ENCODE measurements around the gene NEURL3. TPM values are rescaled to one million over a fixed set of nuclear protein-coding genes. Genes with fewer than 3 reads are reported as not detected.

The NEURL3 gene
- total RNA-seq, 1 donor from 2014 or later: not detected

- Mint-ChIP-seq H3K4me3 (ENCODE audit: unreplicated experiment) (peak overlapping the region; percentile 3), H3K27ac (ENCODE audit: unreplicated experiment) (peak overlapping the region; percentile 98), H3K36me3 (ENCODE audit: low read depth) (no peaks in the 10 kb centered on the region), H3K4me1 (ENCODE audit: low read depth) (peaks cover 63% of the 10 kb centered on the region), H3K9me3 (ENCODE audit: low read depth) (no peaks in the 10 kb centered on the region), H3K27me3 (ENCODE audit: low read depth) (no peaks in the 10 kb centered on the region)
- no peak for DNase-seq (ENCODE audit: low spot score)
- no peak for TF ChIP-seq CTCF (IDR thresholded peaks at IDR 0.05)
These were observed 29.0 kb upstream of the NEURL3 start for GRCh38 chr2:96534141-96534540.

DNA sequence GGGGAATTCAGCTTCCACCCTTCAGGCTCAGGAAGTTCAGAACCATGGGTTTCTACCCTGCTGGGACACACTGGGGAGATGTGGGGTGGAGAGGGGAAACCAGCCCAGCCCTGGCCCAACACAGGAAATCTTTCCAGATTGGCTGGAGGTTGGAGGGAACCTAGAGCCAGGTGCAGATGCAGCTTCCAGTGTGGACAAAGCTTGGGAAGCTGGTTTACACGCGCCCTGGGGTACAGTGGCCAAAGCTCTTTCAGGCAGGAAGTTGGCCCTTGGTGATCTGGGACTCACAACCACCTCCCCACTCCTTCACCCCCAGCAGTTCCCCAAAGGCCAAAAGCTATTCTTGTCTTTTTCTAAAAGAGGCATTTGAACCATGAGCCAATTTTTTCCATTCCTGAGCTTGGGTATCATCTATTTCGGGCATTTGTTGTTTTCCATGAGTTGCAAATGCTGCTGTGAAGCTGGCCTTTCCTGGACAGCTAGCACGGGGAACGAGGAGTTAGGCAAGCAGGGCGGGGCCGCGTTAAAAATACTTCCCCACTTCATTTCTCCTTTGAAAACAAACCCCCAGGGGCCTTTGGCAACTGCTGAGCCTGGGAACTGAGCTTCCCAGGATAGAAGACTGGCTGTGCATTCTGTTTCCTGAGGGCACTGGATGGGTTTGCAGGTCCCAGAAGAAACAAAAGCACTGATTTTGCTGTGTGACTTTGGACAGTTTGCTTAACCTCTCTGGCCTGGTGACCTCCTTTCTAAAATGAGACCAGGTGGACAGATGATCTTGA is 28.3 kb upstream of the NEURL3 start:
- Mint-ChIP-seq H3K36me3 (ENCODE audit: low read depth) (no peaks in the 10 kb centered on the region), H3K27ac (ENCODE audit: unreplicated experiment) (peak overlapping the region; percentile 98), H3K4me3 (ENCODE audit: unreplicated experiment) (peak overlapping the region; percentile 3), H3K27me3 (ENCODE audit: low read depth) (no peaks in the 10 kb centered on the region), H3K9me3 (ENCODE audit: low read depth) (no peaks in the 10 kb centered on the region), H3K4me1 (ENCODE audit: low read depth) (peaks cover 63% of the 10 kb centered on the region)
- DNase-seq (ENCODE audit: low spot score): no peak
- no peak for TF ChIP-seq CTCF (IDR thresholded peaks at IDR 0.05)

- H3K4me1 Mint-ChIP-seq (ENCODE audit: low read depth): peaks cover 63% of the 10 kb centered on the region
- H3K27ac Mint-ChIP-seq (ENCODE audit: unreplicated experiment): peak overlapping the region; percentile 98
- H3K9me3 Mint-ChIP-seq (ENCODE audit: low read depth): no peaks in the 10 kb centered on the region
- no peak for TF ChIP-seq CTCF (IDR thresholded peaks at IDR 0.05)
- H3K4me3 Mint-ChIP-seq (ENCODE audit: unreplicated experiment): peak overlapping the region; percentile 40
- DNase-seq (ENCODE audit: low spot score): no peak
- H3K36me3 Mint-ChIP-seq (ENCODE audit: low read depth): no peaks in the 10 kb centered on the region
- H3K27me3 Mint-ChIP-seq (ENCODE audit: low read depth): no peaks in the 10 kb centered on the region
These were observed 27.6 kb upstream of the NEURL3 start for GRCh38 chr2:96532641-96533291.

- peaks cover under 1% of the 10 kb centered on the region for H3K27me3 Mint-ChIP-seq (ENCODE audit: low read depth)
- H3K36me3 Mint-ChIP-seq (ENCODE audit: low read depth): no peaks in the 10 kb centered on the region
- no peak for DNase-seq (ENCODE audit: low spot score)
- no peak for TF ChIP-seq CTCF (IDR thresholded peaks at IDR 0.05)
- peak overlapping the region; percentile 40 for H3K4me3 Mint-ChIP-seq (ENCODE audit: unreplicated experiment)
- H3K27ac Mint-ChIP-seq (ENCODE audit: unreplicated experiment): peak overlapping the region; percentile 98
- no peaks in the 10 kb centered on the region for H3K9me3 Mint-ChIP-seq (ENCODE audit: low read depth)
- H3K4me1 Mint-ChIP-seq (ENCODE audit: low read depth): peaks cover 65% of the 10 kb centered on the region
These were observed 26.8 kb upstream of the NEURL3 start for GRCh38 chr2:96531872-96532505.

DNA sequence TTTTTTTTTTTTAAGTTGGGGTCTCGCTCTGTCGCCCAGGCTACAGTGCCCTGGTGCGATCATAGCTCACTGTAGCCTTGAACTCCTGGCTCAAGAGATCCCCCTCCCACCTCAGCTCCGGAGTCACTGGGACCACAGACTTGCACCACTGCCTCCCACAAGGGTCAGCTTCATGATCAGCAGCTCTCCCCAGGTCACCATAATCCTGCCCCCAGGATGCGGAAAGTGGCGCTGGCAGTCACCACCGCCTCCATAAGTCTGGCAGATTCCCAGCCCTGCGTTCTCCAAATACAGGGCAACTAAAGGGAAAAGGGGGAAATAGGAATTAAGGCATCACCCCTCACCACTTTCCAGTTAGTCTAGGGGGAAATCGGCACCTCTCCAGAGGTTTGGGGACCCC is 26.2 kb upstream of the NEURL3 start:
- Mint-ChIP-seq H3K27me3 (ENCODE audit: low read depth) (peaks cover 6% of the 10 kb centered on the region), H3K27ac (ENCODE audit: unreplicated experiment) (peak overlapping the region; percentile 98), H3K36me3 (ENCODE audit: low read depth) (no peaks in the 10 kb centered on the region), H3K4me1 (ENCODE audit: low read depth) (peaks cover 69% of the 10 kb centered on the region), H3K4me3 (ENCODE audit: unreplicated experiment) (peak overlapping the region; percentile 40), H3K9me3 (ENCODE audit: low read depth) (no peaks in the 10 kb centered on the region)
- no peak for TF ChIP-seq CTCF (IDR thresholded peaks at IDR 0.05)
- DNase-seq (ENCODE audit: low spot score): no peak

All from chondrocyte (in vitro differentiated cells).